ENCODE measurements around the gene FSIP1.

Gene FSIP1

DNA sequence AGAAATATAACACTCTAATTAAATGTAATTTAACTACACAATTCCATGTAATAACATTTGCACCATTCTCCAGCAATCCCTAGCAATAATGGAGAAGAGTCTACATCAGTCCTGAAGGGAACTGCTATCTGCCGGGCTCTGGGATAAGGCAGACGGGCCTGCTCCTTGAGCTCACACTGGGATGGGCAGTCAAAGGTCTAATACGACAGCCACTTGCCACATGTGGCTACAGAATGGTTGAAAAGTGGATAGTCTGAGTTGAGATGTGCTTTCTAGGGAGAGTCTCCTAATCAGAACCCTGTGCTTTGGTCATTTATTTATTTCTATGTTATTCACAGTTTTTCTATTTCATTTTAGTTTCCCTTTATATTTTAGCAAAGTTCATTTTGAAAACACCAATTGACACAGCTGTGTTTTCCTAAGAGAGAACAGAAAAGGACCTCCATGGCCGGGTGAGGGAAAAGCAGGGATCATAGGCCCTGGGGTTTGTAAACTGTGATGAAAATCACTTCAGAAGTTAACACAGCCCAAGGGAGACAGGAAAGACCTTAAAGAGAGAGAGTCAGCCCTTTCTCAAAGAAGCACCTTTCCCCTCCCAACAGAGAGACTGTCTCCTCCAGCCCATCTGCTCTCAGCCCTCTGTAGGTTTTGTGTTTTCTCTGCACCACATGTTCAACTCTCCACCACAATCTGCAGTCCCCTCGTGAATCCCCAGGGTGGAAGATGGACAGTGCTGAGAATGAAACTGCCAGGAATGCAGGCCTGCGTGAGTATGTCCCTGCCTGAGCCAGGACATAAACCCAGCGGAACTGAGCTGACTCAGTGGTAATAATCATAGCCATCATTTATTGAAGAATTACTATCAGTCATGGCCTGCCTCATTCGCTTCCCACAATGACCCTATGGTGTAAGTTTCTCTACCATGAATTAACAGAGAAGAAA lies 11.6 kb downstream of the FSIP1 start:
- TF ChIP-seq, protein P1, sequence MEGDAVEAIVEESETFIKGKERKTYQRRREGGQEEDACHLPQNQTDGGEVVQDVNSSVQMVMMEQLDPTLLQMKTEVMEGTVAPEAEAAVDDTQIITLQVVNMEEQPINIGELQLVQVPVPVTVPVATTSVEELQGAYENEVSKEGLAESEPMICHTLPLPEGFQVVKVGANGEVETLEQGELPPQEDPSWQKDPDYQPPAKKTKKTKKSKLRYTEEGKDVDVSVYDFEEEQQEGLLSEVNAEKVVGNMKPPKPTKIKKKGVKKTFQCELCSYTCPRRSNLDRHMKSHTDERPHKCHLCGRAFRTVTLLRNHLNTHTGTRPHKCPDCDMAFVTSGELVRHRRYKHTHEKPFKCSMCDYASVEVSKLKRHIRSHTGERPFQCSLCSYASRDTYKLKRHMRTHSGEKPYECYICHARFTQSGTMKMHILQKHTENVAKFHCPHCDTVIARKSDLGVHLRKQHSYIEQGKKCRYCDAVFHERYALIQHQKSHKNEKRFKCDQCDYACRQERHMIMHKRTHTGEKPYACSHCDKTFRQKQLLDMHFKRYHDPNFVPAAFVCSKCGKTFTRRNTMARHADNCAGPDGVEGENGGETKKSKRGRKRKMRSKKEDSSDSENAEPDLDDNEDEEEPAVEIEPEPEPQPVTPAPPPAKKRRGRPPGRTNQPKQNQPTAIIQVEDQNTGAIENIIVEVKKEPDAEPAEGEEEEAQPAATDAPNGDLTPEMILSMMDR (IDR thresholded peaks at IDR 0.05; ENCODE audit: control insufficient read depth, extremely low read depth, insufficient read depth): no peak
- no peak for DNase-seq (ENCODE audit: low read depth)

DNA sequence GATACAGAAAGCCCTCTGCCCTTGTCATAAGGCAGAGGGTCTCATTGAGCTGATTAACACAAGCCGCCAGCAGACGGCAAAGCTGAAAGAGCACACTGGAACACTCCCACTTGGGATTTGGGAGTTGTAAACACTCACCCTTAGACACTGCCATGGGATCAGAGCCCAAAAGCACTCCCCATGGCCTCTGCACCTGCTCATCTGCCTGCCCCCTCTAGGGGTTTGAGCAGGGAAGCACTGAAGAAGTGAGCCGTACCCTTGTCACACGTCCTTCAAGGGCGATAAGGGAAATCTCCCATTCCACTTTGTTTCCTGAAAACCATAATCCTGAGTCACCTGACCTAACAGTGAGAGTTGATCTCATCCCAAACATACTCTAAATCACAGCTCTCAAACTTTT lies 14.7 kb downstream of the FSIP1 start:
- no peak for DNase-seq (ENCODE audit: low read depth)
- TF ChIP-seq, protein P1 (IDR thresholded peaks at IDR 0.05; ENCODE audit: control insufficient read depth, extremely low read depth, insufficient read depth): no peak
- H3K4me3 ChIP-seq (ENCODE audit: low read depth, low read length): no peak overlapping the region

More for the DNA sequence above, 11.6 kb downstream of the FSIP1 start:
- H3K4me3 ChIP-seq (ENCODE audit: low read depth, low read length): no peak overlapping the region

DNA sequence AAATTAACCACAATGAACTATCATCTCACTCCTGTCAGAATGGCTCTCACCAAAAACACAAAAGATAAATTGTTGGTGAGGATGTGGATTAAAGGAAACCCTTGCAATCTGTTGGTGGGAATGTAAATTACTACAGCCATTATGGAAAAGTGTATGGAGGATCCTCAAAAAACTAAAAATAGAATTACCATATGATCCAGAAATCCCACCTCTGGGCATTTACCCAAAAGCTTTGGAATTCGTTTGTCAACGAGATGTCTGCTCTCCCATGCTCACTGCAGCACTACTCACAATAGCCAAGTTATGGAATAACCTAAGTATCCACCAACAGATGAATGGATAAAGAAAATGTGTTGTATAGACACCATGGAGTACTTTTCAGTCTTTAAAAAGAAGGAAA lies 21.6 kb downstream of the FSIP1 start:
- TF ChIP-seq, protein P1 (IDR thresholded peaks at IDR 0.05; ENCODE audit: control insufficient read depth, extremely low read depth, insufficient read depth): no peak
- no peak overlapping the region for H3K4me3 ChIP-seq (ENCODE audit: low read depth, low read length)
- no peak for DNase-seq (ENCODE audit: low read depth)

DNA sequence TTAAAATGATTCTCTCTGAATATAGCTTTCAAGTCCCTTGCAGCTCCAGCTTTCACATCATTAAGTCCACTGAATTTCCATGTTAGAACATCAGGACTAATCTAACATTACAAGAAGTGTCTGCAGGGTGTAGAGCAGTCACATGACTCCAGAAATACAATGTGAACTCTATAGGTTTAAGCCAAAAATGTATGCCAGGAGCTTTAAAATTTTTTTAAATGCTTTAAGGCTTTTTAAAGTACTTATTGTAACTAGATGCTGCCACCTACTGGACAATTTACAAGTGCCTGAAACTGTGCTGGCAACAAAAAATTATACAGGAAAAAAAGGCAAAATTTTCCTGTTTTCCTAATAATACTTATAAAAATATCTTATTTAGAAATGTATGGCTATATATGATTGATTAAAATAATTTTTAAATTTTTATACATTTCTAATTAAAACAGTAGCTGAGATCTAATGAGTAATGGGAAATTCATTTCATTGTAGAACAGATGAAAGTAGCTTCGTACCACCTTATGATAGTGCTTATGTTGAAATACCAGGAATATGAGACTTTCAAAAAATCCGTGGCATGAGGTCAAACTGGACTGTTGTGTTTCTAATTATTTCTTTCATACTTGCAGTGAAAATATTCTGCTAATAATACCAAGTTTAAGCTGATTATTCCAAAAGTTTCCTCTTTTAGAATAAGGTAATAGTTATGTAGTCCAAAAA lies 25.7 kb downstream of the FSIP1 start:
- TF ChIP-seq, protein P1 (IDR thresholded peaks at IDR 0.05; ENCODE audit: control insufficient read depth, extremely low read depth, insufficient read depth): peak; percentile 58
- H3K4me3 ChIP-seq (ENCODE audit: low read depth, low read length): no peak overlapping the region
- peak; percentile 56 for DNase-seq (ENCODE audit: low read depth)

DNA sequence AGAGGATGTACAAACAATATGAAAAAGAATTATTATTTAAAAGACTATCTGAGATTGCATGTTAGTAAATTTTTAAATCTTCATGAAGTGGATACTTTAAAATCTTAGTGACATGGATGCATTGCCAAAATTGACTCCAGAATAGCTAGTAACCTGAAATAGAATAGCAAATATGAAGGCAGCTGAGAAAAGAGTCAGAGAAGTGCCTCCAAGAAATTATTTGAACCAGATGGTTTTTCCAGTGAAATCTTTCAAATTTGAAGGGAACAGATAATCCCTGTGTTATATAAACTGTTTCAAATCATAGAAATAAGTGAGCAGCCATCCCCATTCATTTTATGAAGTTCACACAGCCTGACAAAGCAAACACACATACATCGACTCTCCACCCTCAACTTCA lies 29.6 kb downstream of the FSIP1 start:
- no peak for DNase-seq (ENCODE audit: low read depth)
- TF ChIP-seq, protein P1 (IDR thresholded peaks at IDR 0.05; ENCODE audit: control insufficient read depth, extremely low read depth, insufficient read depth): no peak
- no peak overlapping the region for H3K4me3 ChIP-seq (ENCODE audit: low read depth, low read length)

DNA sequence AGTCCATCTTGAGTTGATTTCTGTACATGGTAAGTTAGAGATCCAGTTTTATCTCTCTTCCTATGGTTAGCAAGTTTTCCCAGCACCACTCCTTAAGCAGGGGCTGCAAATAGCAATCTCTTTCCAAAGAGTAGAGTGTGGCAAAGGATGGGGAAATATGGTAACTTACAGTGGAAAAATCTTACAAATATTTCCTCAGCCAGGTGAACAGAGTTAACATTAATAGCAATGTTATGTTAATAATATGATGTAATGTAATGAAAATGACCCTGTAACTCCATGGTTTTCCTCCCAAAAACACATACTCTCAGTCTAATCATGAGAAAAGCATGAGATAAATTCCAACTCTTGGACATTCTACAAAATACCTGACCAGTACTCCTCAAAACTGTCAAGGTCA lies 30.4 kb downstream of the FSIP1 start:
- TF ChIP-seq, protein P1 (IDR thresholded peaks at IDR 0.05; ENCODE audit: control insufficient read depth, extremely low read depth, insufficient read depth): no peak
- DNase-seq (ENCODE audit: low read depth): no peak
- H3K4me3 ChIP-seq (ENCODE audit: low read depth, low read length): no peak overlapping the region

Data from LNCaP clone FGC (cell line).